GM18517 (cell line): ENCODE data around the gene COL23A1.
"Not testable (repeated sequence)": the region's sequence is repeated elsewhere in the genome, so short reads cannot be mapped to it uniquely, and the experiment has no call there.

Experiments used
- ATAC-seq: cut with Tn5 transposase; IDR thresholded peaks from one replicate; pipeline ENCODE4 v1.9.1; 2021; ENCODE audit warnings: mild to moderate bottlenecking, moderate library complexity; ENCODE audit not compliant: unreplicated experiment

COL23A1 gene

DNA sequence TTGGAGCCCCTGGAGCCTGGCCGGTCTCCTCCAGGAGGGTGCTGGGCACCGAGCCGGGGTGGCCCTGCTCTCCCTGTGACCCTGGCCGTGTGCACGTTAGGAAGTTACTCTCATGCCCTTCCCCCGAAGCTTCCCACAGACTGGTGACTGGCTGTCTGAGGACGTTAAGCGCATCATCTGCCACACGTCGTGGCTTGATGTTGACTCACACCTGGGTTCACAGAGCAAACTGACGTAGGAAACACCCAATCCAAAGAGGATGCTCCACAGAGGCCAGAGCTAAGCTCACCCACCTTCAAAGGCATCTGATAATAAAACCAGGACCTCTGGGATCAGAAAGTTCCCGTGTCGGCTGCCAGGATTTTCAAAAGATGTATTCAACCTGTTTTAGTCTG, 204.7 kb downstream of the COL23A1 start:
- ATAC-seq = no peak

GRCh38 chr5:178384816-178385495, 205.2 kb downstream of the COL23A1 start:
- ATAC-seq = no peak

DNA sequence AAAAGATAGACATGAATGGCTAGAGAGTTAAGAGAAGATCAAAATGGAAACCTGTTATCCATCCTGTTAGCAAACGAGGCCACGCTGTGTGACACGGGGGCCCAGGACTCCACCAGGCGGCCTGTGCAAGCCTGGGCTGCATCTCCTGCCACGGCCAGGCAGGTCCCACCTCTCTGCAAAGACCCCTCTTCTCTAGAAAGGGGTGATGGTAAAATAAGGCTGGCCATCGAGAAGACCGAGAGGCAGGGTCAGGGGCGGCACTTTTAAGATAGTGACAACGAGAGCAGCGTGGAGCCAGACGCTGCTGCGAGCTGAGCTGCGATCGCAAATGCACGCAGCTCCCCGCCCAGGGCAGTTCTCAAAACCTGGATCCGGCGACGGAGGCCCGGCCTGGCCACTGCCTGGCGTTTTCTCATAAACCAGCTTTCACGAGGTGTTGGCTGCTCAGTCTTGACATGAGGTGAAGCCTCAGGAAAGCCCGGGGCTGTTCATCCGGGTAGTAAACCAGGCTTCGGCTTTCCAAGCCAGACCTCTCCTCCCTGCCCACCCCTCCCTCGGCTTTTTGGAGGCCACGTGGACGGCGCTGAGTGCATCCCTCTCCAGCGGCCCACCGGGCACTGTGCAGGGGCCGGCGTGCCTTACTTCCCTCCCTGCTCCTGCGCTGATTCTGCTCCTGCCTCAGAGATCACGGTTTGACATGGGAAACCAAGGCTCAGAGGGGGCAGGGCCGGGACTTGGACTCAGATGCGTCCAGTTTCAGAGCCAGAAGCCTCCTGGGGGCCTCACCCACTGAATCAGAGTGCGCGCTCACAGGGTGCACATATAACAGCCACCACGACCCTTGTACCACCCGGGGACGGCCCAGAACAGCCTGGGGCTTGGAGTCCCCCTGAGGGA, 206.0 kb downstream of the COL23A1 start:
- ATAC-seq = no peak

GRCh38 chr5:178383301-178383918, 206.8 kb downstream of the COL23A1 start:
- ATAC-seq = no peak

DNA sequence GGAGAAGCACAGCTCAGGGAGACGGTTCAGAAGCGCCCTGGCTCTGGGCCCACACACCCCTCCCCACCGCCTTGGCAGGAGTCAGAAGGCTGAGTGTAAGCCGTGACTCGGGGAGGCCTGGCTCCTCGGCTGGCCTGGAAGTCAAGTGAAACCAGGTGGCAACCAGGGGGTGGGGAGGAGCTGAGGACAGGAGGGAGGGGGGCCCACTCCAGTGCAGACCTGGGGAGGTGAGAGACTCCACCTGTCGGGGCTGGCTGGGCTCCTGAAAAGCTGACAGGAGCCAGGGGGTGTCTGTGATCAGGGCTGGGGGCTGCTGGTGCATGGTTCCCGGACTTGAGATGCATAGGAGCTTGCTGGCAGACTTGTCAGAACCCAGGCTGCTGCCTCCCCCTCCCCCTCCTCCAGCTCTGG, 207.4 kb downstream of the COL23A1 start:
- ATAC-seq = no peak

GRCh38 chr5:178381921-178382695, 208.1 kb downstream of the COL23A1 start:
- ATAC-seq = no peak

DNA sequence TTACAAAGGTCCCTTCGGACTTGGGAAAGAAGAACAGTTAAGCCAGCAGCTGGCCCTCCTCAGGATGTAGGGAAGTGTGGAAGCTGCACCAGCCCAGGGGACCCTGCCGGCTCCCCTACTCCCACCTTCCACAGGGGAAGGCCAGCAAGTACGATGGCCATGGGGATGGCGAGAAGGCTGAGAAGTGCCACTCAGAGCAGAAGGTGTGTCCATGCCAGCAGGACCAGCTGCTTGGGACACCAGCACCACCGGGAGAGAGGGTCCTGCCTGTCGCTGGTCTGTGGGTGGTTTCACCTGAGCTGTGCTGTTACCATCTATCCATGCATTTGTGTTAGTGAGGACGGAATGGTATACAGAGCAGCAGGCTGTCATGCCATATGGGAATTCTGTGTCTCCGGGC, 209.0 kb downstream of the COL23A1 start:
- ATAC-seq = no peak

- ATAC-seq = no peak
Measured at GRCh38 chr5:178380541-178381074, 209.6 kb downstream of the COL23A1 start.

GRCh38 chr5:178380086-178380485, 210.1 kb downstream of the COL23A1 start:
- ATAC-seq = no peak

DNA sequence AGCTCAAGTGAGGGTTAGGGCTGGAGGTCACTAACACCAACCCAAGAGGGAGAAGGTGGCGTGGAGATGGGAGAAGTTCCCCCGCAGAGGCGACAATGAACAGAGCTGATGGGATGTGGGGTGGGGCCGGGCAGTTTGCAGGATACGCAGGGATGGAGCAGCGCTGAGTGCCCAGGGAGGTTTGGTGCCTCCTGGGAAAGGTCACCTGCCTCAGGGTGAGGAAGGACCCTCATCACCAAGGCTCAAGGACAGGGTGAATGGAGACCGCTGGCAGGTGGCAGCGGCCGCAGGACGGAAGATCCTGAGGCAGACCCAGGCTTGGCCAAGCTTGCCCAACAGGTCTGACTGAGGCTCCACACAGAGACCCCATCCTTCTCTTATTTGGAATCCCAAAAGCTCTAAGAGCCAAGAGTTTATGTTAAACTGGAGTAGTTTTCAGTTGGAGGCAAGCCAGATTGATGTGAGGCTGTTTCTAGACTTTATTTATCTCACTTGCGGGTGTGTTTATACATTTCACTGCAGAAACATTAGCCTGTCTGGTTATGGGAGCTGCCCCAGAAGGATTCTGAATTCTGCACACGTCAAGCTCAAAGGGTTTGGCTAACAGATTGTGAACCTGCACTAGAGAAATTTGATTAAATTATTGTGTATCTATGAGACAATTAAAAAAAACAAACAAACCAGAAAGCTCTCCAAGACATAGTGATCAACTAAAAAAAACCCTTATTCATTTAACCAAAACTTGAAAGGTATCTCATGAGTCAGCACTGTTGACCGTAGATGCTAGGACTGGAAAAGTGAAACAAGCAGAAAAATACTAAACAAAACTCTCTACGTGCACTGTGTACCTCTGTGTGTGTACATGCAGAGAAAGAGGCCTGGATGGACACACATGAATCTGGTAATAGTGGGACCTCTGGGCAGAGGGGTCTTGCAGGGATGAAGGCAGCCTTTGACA, 211.4 kb downstream of the COL23A1 start:
- no peak for ATAC-seq

- no peak for ATAC-seq
Measured at GRCh38 chr5:178377583-178378270, 212.5 kb downstream of the COL23A1 start.

DNA sequence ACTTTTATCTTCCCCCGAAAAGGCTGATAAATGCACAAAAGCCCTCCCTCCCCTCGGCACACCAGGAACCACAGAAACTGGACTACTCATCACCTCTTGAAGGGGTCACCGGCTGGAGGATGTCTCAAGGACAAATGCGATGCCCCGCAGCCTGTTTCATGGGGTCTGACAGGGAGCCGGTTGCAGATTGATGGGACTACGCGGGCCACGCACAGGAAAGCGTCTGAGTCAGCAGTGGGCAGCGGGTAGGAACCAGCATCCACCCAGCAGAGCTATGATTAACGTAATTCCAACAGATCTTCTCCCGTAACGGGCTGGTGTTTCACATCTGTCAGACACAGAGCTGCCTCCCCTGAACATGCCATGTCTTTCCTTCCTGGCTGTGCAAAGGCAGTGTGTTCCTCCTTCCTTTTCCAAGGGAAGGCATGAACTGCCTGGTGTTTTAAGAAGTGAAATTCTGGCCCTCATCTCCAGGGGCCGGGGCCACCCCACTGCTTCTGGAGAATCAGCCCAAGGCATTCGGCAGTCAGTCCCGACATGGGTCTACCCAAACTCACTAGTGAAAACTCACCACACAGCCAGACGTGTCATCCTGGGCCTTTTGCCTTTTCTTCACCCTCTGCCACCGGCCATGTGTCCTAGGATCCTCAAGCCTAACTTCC, 213.1 kb downstream of the COL23A1 start:
- no peak for ATAC-seq

- no peak for ATAC-seq
Measured at GRCh38 chr5:178375348-178375747, 214.8 kb downstream of the COL23A1 start.

DNA sequence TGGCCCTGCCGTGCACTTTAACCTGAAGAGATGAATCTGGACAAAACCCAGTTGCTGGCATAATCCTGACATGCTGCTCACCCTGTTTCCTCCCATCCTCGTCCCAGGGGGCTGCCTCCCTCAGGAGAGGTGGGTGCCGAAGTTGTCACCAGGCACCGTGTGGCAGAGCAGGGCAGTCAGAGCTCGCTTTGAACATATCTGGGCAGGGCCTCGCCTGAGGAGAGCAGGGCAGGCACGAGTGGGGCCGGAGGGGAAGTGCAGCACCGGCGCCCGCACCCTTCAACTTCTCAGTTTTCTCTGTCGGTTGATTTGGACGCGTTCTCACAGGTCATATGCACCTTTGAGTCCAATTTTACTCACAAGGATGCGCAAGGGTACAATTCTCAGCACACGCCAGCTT, 216.5 kb downstream of the COL23A1 start:
- no peak for ATAC-seq

DNA sequence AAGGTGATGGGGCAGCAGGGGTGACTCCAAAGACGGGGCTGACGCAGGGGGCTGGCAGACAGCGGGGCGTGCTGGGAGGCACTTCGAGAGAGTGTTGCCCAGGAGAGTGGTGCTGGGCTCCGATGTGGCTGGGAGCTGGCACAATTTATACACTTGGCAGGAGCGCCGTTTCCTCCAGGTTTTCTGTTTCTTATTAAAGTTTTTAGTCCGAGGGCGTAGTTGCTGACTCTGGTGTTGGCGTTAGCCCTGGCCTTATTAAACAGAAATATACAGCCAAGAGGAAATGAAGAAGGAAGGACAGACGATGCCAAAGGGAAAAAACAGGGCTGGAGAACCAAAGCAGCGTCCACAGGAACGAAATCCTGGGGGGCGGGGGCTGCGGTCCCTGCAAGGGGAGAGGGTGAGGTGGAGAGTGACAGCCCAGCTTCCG, 218.0 kb downstream of the COL23A1 start:
- no peak for ATAC-seq

DNA sequence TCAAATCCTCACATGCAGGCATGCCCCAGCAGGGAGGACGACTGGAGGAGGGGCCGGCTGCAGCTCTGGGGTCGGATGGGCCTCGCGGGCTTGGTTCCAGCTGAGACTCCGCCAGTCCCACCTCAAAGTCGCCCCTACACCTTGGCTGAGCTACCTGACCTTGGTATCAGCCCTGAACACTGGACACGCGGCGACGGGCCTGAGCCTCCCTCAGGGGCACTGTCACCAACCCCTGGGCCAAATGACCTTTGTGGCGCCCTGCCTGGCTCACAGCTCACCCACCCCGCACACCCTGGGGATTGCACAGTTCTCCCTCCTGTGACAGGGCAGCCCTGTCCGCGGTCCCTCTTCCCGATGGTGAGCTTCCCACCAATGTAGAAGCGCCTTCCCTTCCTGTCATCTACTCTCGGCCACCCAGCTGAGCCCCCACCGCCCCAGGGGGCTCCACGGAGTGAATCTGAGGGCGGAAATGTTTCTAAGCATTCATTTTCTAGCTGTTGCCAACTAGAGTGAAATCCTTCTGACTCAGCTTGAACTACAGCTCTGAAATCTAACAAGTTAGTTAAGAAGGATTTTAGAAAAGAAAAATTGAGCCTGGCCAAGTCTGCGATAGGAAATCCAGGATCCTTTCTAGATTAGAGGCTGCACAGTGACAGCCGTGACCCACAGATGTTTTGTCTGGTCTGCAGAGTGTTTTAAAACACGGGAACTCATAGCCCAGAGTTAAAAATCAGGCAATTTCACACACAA, 218.7 kb downstream of the COL23A1 start:
- ATAC-seq = no peak

DNA sequence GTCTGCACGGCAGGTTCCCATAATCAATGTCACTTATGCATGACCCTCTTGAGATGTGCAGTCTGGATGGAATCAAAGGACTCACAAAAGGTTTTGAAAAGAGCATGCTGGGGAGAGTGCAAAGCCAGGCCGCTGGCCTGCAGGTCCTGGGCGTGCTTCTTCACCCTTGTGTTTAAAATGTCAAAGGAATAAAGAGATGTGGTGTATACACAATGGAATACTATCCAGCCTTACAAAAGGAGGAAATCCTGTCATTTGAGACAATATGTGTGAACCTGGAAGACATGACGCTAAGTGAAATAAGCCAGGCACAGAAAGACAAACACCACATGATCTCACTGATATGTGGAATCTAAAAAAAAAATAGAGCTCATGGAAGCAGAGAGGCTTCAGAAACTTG, 220.1 kb downstream of the COL23A1 start:
- no peak for ATAC-seq

DNA sequence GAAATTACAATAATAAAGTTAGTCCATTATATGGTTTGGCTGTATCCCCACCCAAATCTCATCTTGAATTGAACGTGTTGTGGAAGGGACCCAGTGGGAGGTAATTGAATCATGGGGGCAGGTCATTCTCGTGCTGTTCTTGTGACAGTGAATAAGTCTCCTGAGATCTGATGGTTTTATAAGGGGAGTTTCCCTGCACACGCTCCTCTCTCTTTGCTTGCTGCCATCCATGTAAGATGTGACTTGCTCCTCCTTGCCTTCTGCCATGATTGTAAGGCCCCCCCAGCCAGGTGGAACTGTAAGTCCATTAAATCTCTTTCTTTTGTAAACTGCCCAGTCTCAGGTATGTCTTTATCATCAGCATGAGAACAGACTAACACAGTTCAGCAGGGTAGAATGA, 220.7 kb downstream of the COL23A1 start:
- not testable (repeated sequence) for ATAC-seq
